Astrocyte (in vitro differentiated cells and primary cell): ENCODE measurements around the gene TMSB10.

Experiments used
- EZH2 ChIP-seq: IDR thresholded peaks from 2 replicates; pipeline ENCODE4 v1.6.1; 2012; ENCODE audit warnings: mild to moderate bottlenecking, low read length, inconsistent platforms; ENCODE audit not compliant: insufficient read depth
- TF ChIP-seq, protein P1 (sequence below): IDR thresholded peaks from 2 replicates; pipeline ENCODE4 v1.5.1; 2011; ENCODE audit warnings: low read depth, mild to moderate bottlenecking, inconsistent platforms, low read length, moderate library complexity; ENCODE audit not compliant: insufficient read depth

DNA sequence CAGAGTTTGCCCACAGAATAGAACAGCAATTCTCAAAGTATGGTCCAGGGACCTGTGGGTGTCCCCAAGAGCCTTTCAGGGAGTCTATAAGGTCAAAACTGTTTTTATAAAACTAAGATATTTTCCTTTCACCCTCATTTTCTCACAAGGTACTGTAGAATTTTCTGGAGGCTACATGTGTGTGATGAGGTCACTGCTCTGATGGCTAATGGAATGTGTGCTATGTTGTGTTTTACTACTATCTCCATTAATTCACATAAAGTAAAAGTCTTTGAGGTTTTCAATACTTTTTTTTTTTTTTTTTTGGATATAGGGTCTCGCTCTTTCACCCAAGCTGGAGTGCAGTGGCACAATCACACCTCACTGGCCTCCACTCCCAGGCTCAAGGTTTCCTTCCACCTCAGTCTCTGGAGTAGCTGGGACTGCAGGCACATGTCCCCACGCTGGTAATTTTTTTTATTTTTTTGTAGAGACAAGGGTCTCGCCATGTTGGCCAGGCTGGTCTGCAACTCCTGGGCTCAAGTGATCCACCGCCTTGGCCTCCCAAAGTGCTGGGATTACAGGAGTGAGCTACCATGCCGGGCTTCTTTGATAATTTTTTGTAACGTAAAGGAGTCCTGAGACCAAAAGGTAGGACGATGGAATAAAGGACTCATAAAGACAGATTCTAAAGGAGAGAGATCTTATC is 26.4 kb upstream of the TMSB10 start:
- TF ChIP-seq EZH2, result no peak
- TF ChIP-seq, protein P1, sequence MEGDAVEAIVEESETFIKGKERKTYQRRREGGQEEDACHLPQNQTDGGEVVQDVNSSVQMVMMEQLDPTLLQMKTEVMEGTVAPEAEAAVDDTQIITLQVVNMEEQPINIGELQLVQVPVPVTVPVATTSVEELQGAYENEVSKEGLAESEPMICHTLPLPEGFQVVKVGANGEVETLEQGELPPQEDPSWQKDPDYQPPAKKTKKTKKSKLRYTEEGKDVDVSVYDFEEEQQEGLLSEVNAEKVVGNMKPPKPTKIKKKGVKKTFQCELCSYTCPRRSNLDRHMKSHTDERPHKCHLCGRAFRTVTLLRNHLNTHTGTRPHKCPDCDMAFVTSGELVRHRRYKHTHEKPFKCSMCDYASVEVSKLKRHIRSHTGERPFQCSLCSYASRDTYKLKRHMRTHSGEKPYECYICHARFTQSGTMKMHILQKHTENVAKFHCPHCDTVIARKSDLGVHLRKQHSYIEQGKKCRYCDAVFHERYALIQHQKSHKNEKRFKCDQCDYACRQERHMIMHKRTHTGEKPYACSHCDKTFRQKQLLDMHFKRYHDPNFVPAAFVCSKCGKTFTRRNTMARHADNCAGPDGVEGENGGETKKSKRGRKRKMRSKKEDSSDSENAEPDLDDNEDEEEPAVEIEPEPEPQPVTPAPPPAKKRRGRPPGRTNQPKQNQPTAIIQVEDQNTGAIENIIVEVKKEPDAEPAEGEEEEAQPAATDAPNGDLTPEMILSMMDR, result no peak
